ENCODE results near the gene DRAP1.

The DRAP1 gene

DNA sequence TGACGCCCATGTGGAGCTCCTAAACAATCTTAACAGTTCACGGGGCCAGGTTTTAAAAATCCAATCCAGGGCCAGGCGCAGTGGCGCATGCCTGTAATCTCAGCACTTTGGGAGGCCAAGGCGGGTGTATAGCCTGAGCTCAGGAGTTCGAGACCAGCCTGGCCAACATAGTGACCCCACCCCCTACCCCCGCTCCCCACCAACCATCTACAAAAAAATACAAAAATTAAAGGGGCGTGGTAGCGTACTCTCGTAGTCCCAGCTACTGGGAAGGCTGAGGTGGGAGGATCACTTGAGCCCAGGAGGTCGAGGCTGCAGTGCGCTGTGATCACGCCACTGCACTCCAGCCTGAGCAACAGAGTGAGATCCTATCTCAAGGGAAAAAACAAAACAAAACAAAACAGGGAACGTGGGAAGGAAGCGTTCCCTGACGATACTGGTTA is 41.6 kb downstream of the DRAP1 start:
- no peak for DNase-seq

DNA sequence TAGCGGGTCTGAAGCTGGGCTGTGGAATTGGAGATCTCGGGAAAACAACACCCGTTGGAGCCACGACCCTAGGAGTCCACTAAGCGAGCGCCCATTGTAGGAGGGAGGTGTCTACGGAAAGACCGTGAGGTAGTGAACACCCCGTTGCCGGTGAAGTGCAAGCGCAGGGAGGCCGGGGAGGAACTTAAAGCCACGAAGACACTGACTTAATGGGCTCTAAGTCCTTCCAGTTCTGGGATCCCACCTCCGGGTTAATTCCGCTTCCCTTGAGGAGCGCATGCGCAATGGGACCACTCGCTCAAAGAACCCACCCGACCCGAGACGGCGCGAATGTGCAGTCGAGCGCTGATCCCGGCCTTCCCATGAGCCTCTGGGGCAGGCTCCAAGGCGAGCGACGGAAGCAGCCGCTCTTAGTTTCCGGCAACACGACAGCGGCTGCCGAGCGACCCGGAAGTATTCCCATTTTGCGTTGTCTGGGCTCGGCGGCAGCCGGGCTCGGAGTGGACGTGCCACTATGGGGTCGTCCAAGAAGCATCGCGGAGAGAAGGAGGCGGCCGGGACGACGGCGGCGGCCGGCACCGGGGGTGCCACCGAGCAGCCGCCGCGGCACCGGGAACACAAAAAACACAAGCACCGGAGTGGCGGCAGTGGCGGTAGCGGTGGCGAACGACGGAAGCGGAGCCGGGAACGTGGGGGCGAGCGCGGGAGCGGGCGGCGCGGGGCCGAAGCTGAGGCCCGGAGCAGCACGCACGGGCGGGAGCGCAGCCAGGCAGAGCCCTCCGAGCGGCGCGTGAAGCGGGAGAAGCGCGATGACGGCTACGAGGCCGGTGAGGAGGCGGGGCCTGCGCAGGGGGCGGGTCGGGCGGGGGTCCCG is 42.3 kb downstream of the DRAP1 start, which contains the start of gene SART1:
Gene SART1 (plus strand): TSS at position 468 of the 874 bp plus-strand sequence. CDS start 47 bp downstream, at position 515.
- DNase-seq = peak; percentile 81

DNA sequence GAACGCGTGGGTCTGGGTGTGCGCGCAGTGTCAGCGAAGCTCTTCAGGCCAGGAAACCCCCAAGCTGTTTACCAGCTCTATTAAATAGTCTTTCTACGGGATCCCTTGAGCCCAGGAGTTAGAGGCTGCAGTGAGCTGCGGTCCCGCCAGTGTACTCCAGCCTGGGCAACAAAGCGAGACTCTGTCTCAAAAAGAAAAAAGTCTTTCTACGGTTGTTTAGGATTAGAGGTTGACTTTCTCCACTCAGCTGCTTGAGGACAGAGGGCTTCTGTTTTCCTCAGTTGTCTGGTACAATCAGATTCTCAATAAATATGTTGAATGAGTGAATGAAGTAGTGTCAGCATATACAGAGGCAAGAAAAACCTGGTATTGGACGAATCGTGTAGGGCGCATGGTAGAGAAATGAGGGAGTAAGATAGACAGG is 42.9 kb downstream of the DRAP1 start:
- no peak for DNase-seq

- DNase-seq = no peak
Measured at GRCh38 chr11:65964906-65965305, 45.7 kb downstream of the DRAP1 start.

DNA sequence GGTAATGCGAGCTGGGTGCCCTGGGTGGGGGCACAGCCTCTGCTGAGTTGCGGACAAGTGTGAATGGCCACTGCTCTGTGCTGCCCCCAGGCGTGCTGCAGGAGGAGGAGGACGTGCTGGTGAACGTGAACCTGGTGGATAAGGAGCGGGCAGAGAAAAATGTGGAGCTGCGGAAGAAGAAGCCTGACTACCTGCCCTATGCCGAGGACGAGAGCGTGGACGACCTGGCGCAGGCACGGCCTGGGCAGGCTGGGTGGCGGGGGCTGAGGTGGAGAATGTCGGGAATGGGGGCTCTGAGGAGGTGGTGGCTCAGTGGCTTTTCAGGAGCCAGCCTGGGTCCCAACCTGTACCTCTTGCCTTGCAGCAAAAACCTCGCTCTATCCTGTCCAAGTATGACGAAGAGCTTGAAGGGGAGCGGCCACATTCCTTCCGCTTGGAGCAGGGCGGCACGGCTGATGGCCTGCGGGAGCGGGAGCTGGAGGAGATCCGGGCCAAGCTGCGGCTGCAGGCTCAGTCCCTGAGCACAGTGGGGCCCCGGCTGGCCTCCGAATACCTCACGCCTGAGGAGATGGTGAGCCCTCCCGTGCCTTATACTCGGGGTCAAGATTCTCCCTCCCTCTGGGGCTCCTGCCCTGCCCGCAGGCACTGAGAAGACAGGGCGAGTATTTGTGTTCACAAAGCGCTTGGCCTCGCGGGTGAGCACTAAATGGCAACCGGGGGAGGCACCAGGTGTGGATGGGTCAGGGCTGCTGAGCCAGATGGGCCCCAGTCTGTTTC is 46.9 kb downstream of the DRAP1 start:
- no peak for DNase-seq

DNA sequence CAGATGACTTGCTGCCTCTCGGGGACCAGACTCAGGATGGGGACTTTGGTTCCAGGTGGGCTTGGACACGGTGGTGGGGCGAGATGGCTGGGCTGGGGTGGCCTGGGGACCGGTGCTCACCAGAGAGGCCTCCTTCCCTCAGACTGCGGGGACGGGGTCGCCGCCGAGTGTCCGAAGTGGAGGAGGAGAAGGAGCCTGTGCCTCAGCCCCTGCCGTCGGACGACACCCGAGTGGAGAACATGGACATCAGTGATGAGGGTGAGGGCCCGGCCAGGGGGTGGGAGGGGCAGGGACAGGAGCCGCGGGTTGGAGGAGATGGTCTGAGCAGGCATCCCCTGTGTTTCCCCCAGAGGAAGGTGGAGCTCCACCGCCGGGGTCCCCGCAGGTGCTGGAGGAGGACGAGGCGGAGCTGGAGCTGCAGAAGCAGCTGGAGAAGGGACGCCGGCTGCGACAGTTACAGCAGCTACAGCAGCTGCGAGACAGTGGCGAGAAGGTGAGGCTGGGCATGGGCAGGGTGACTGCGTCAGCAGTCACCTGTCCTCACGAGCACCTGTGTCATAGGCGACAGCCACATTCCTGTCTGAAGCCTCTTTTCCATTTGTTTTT is 48.2 kb downstream of the DRAP1 start:
- no peak for DNase-seq

- no peak for DNase-seq
Measured at GRCh38 chr11:65968600-65969482, 49.6 kb downstream of the DRAP1 start.

Measured in right kidney (tissue), 1 donor.